ENCODE measurements around the gene CES2.
"Not testable (repeated sequence)": the region's sequence is repeated elsewhere in the genome, so short reads cannot be mapped to it uniquely, and the experiment has no call there.

CES2 gene

GRCh38 chr16:66935314-66936011 is at the start of gene CES2:
TSS of gene CES2 (plus strand) at chr16:66935516. CDS start at chr16:66935636, 120 bp downstream.
- no peak for DNase-seq

- DNase-seq: no peak
Observed at GRCh38 chr16:66886321-66886720, 49.0 kb upstream of the CES2 start.

GRCh38 chr16:66886914-66887313 is 48.4 kb upstream of the CES2 start:
- no peak for DNase-seq

- no peak for DNase-seq
Observed at GRCh38 chr16:66888647-66889615, 46.4 kb upstream of the CES2 start.

DNA sequence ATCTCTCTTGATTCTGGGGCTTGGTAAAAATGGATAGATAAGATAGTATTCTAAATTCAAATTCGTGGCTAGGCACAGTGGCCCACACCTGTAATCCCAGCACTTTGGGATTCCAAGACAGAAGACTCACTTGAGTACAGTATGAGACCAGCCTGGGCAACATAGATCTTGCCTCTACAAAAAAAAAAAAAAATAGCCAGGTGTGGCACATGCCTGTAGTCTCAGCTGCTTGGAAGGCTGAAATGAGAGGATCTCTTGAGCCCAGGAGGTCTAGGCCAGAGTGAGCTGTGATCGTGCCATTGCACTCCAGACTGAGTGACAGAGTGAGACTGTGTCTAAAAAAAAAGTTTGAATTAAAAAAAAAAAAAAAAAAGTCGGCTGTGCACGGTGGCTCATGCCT is 45.7 kb upstream of the CES2 start:
- DNase-seq: no peak

DNA sequence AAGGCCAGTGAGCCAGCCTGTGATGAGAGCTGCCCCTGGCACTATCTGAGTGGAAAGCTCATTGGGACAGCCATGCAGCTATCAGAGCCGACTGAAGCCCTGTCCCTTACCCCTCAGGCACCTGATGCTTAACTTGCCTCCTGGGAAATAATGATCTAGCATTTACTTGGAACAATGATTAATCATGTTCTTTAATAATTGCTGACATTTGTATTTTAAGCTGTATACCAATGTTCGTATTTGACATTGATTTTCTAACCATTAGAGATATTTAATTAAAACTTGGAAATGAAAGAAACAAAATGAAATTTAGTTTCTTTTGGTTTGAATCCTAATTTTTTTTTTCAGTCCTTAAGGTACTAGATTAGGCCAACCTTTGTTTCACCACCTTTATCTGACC is 44.5 kb upstream of the CES2 start:
- no peak for DNase-seq

DNA sequence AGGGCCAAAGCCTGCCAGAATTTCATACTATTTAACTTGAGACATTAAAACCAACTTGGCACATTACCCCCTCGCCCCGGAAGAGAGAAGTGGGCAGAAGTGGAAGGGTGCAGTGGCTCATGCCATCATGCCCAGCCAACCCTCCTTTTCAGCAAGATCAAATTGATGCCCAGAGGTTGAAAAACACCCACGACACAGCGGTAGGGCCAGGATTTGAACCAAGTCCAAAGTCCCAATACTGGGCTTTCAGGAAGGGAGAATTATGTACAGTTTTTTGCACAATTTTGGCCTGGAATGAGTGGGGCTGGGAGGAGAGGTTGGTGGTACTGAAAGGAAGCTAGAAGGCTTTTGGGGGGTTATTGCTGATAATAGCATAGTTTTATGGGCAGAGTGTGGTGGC is 44.0 kb upstream of the CES2 start:
- DNase-seq: no peak

DNA sequence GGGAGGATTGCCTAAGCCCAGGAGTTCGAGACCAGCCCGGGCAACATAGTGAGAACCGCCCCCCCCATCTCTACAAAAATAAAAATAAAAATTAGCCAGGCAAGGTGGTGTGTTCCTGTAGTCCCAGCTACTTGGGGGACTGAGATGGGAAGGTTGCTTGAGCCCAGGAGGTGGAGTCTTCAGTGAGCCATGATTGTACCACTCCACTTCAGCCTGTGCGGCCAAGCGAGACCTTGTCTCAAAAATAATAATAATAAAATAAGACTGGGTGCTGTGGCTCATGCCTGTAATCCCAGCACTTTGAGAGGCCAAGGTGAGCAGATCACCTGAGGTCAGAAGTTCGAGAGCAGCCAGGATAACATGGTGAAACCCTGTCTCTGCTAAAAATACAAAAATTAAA is 43.5 kb upstream of the CES2 start:
- no peak for DNase-seq

DNA sequence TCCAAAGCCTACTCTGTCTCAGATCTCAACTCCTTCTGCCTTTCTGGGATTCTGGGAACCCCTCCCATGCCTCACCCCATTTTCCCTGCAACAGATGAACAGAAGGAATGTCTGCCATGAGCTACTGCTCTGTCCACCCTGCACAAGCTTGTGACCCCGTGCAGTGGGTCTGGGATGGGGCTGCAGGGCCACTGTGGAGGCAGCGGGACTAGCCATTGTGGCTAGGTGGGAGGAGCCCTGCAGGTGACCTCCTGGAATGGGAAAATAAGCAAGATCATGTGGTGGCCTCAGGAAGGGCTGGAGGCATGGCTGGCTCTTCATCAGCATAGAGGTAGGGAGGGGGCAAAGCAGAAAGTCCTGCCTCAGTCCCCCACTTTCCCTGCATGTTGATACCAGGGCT is 41.3 kb upstream of the CES2 start:
- DNase-seq: no peak

DNA sequence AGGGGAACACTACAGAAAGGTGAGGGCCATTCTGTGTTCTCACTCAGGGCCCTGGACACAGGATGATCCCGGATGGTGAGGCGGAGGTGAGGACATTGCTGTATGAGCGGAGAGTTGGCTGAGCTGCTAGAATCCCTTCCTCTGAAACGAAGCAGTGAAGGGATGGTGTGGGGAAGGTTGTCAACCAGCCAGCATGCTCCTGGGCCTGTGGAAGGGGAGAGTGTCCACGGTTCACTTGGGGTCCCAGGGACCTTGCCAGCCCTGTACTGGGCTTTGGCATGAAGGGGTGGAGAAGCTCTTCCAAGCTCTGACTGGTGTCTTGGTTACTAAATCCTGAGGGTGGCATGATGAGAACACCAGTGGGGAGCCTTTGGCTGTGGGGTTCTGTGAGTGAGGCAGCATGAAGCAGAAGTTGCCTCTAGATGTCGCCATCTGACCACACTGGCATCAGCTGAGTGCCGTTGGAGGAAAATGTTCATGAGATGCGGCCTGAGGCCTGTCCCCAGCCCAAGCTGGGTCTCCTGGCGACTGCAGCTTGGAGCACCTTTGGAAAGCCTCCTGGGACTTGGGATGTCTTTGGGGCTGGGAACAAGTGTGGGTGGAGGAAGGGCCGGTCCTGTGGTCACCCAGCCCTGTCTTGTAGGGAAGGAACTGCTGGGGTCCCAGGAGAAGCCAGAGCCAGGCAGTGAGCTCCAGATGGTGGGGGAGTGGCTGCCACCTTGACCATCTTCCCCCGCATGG is 40.2 kb upstream of the CES2 start:
- DNase-seq: peak; percentile 50

- DNase-seq: no peak
Observed at GRCh38 chr16:66895689-66895979, 39.7 kb upstream of the CES2 start.

DNA sequence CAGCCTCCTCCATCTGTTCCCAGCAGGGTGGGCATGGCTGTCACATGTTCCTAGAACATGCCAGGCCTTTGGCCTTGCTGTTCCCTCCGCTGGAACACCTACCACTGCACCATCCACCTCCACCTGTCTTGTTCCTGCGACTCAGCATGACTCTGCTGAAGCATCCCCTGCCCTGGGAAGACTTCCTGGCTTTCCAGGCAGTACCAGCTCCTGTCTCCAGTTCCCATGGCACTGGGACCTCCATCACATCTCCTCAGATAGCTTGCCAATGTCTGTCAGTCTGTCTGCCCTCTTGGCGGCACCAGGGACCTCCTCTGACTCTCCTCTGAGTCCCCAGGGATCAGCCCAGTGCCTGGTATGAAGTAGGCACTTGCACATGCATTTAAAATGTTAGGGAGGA is 39.3 kb upstream of the CES2 start:
- DNase-seq: no peak

GRCh38 chr16:66896682-66897081 is 38.6 kb upstream of the CES2 start:
- DNase-seq: not testable (repeated sequence)

GRCh38 chr16:66898207-66898606 is 37.1 kb upstream of the CES2 start:
- DNase-seq: no peak

DNA sequence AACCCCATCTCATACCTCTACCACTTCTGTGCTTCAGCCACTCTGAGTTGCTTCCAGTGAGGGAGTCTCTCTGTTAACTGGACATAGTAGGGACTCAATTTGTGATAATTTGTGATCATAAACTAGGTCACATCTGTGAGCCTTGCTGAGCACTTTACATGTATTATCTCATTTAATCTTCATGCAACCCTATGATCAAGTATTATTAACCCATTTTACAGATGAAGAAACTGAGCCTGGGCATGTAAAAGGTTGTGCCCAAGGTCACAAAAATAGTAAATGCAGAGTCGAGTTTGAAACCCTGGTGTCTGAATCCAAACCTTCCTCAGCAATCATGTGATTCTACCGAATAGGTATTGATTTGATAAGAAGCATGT is 36.4 kb upstream of the CES2 start:
- no peak for DNase-seq

DNA sequence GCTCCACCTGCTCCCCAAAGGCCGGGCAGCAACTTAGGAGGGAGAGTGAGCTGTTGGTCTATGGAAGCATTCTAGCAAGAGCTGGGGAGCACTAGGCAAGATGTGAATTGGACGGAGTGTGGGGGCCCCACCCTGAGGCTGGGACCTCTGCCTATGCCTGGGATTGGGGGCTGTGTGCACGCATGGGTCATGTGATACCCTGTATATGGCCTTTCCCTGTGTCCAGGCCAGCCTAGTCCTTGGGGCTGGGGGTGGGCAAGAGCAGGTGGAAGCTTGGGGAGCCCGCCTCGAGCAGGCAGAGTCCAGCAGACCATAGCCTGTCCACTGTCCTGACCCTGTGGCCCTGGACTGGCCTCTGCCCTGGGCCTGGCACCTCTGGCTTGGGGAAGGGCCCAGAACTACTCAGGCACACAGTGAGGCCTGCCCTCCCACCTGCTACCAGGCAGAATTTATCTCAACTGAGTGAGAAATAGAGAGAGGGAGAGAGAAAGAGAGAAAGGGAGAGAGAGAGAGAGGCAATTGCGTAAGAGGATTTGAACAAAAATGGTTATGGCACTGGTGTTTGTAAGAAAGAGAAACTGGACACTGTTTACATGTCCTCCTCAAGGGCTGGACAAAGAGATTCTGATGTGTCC is 35.9 kb upstream of the CES2 start:
- no peak for DNase-seq

- DNase-seq: no peak
Observed at GRCh38 chr16:66899945-66900710, 35.2 kb upstream of the CES2 start.

- DNase-seq: no peak
Observed at GRCh38 chr16:66900721-66901441, 34.4 kb upstream of the CES2 start.

DNA sequence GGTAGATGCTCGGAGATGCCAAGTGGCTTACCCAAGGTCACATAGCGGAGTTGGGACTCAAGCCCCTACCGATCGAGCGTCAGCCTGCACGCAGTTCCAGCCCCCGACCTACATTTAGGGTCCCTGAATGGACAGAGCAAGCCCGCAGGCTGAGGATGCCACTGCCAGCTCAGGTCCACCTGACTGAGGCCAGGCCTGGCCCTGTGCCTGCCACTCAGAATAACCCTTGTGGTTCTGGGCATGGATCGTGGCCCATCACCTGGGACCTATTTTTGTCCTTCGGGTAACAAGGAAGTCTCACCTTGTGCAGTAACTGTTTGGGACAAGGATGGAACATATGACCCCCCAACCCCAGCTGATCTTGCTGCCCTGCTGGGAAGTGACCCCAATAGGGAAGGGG is 33.7 kb upstream of the CES2 start:
- no peak for DNase-seq

DNA sequence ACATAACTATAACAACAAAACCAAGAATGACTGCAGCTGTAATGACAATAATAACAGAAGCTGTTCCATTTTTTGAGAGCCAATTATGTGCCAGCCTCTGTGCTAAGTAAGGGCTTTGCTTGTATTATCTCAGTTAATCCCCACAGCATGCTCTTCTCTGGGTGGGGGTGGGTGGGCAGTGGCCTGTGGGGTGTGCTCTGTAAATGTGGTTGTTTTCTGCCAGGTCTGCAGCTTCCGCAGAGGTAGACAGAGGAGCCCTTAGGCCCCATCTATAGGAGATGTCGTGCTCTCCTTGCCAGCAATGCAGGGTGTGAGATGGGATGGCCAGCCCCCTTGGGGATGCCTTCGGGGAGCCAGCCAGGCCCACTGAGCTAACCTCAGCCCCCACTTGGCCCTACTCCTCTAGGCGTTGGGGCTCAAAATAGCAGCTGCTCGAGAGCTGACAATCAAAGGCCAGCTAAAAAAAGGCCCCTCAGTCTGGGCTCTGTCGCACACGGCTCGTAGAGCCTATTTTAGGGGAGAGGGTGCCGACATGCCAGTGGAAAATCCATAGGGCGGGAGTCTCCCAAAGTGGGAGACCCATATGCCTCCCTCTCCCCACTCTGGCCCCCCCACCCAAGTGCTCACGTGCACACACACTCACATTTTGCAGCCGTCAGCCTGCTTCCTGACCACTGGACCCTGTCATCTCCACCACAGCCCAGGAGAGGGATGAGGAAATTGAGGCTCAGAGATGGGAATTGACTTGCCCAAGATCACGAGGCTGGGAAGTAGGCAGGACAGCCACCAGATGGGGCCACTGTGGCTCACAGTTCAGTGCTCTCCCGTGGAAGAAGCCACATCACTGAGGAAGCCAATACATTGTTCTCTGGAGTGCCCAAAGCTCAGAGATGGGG is 32.4 kb upstream of the CES2 start:
- DNase-seq: no peak

Measured in CD4-positive, alpha-beta T cell treated with Interleukin-15 for 1 hour (primary cell).